K562 (cell line): ENCODE measurements around the gene KLHDC10. TPM values are rescaled to one million over a fixed set of nuclear protein-coding genes. Genes with fewer than 3 reads are reported as not detected.

Source experiments
- ATAC-seq: fragments of 200-7000 bp; cut with Tn5 transposase; 3 replicates; pipeline ENCODE4 v1.9.1; 2020; ENCODE audit warnings: moderate library complexity
- BruUV-seq: library from RNA; stranded (reverse); fragments of 400-500 nt; replicated peaks from 2 replicates; lab custom pipeline; 2021; lab: Mats Ljungman, UMichigan
- CTCF ChIA-PET: fragments of 300-600 bp; formaldehyde crosslinking; extraction: SDS; loops from one replicate; lab custom pipeline; 2021; ENCODE audit warnings: low intra/inter-chr PET ratio; lab: Yijun Ruan, JAX
- POLR2A ChIA-PET: fragments of 300-600, 350-650 bp; sonication (Branson Sonifier 250); formaldehyde crosslinking; extraction: SDS; loops from one replicate; lab custom pipeline; 2021; ENCODE audit warnings: antibody characterized with exemption, inconsistent platforms; lab: Yijun Ruan, JAX
- DNase-seq, 4 experiments: peaks; one replicate each; pipeline versions ENCODE4 v3.0.0 to v3.0.0-alpha.2; 2011 to 2018; ENCODE audit warnings: low spot score in 3 of 4, mixed read lengths in 3 of 4; ENCODE audit errors: extremely low read depth in 1 of 4
- FAIRE-seq: peaks from 2 replicates; lab custom pipeline; 2011; peaks lifted over from hg19 to GRCh38; lab: Jason Lieb, UNC
- H2AFZ ChIP-seq: 2 replicates; pipeline ENCODE4 v1.6.0; 2011; ENCODE audit warnings: low read depth, low read length, control low read depth, inconsistent platforms
- H3K27ac ChIP-seq: fragments of 200-600 bp; 3 replicates; pipeline ENCODE4 v1.8.0; 2011; ENCODE audit warnings: low read depth, mild to moderate bottlenecking, control low read depth, inconsistent platforms, low read length, moderate library complexity, mixed read lengths; ENCODE audit errors: extremely low read depth
- H3K27me3 ChIP-seq, 2 experiments: fragments of 300-600 bp in 1 of 2; 2 replicates in 1 of 2; 3 replicates in 1 of 2; pipeline versions ENCODE4 v1.6.0 to v1.8.0; 2011; ENCODE audit warnings: inconsistent platforms in 2 of 2, low read length in 2 of 2, mild to moderate bottlenecking in 1 of 2, mixed read lengths in 1 of 2, moderate library complexity in 1 of 2; ENCODE audit not compliant: control insufficient read depth in 2 of 2, insufficient read depth in 2 of 2
- H3K36me3 ChIP-seq: fragments of 300-600 bp; 3 replicates; pipeline ENCODE4 v1.8.0; 2011; ENCODE audit warnings: mild to moderate bottlenecking, low read length, inconsistent platforms; ENCODE audit not compliant: control insufficient read depth, insufficient read depth
- H3K4me1 ChIP-seq, 2 experiments: fragments of 200-600 bp in 1 of 2; replicated peaks in 1 of 2; 2 replicates in 1 of 2; 3 replicates in 1 of 2; pipeline versions ENCODE4 v1.5.1 to v1.8.0; 2011; ENCODE audit warnings: inconsistent platforms in 2 of 2, low read length in 2 of 2, mild to moderate bottlenecking in 1 of 2, mixed read lengths in 1 of 2, moderate library complexity in 1 of 2; ENCODE audit not compliant: control insufficient read depth in 2 of 2, insufficient read depth in 2 of 2
- H3K4me2 ChIP-seq: 2 replicates; pipeline ENCODE4 v1.6.1; 2011; ENCODE audit warnings: low read length, control low read depth, inconsistent platforms, mixed read lengths; ENCODE audit not compliant: insufficient read depth
- H3K4me3 ChIP-seq: fragments of 200-600 bp; sonication (generic), shearing (Covaris generic); 2 replicates; pipeline ENCODE4 v1.5.1; 2016; ENCODE audit warnings: control low read depth, inconsistent platforms
- H3K79me2 ChIP-seq: fragments of 200-600 bp; 3 replicates; pipeline ENCODE4 v1.8.0; 2011; ENCODE audit warnings: low read length, inconsistent platforms; ENCODE audit not compliant: control insufficient read depth, insufficient read depth
- H3K9ac ChIP-seq, 2 experiments: 2 replicates each; pipeline versions ENCODE4 v1.6.0 to v1.6.1; 2011; ENCODE audit warnings: low read depth in 2 of 2, low read length in 2 of 2, control low read depth in 1 of 2, inconsistent platforms in 1 of 2, mild to moderate bottlenecking in 1 of 2, mixed read lengths in 1 of 2; ENCODE audit not compliant: insufficient read depth in 1 of 2
- H3K9me1 ChIP-seq: one replicate; pipeline ENCODE4 v1.6.0; 2011; ENCODE audit warnings: inconsistent platforms, mild to moderate bottlenecking, low read length, moderate library complexity; ENCODE audit not compliant: control insufficient read depth, insufficient read depth
- H3K9me3 ChIP-seq: replicated peaks from 2 replicates; pipeline ENCODE4 v1.5.1; 2011; ENCODE audit warnings: low read depth, low read length, inconsistent platforms; ENCODE audit not compliant: control insufficient read depth, insufficient read depth
- H4K20me1 ChIP-seq: replicated peaks from 2 replicates; pipeline ENCODE4 v1.6.1; 2011; ENCODE audit warnings: low read length, inconsistent platforms, mixed read lengths; ENCODE audit not compliant: control insufficient read depth, insufficient read depth
- TEAD4 ChIP-seq, 2 experiments: sonication (generic) in 1 of 2; formaldehyde crosslinking in 1 of 2; IDR thresholded peaks; 2 replicates each; pipeline versions ENCODE4 v1.6.1 to v1.8.0; 2012 to 2022; ENCODE audit warnings: borderline replicate concordance in 1 of 2, inconsistent platforms in 1 of 2, low read length in 1 of 2, mild to moderate bottlenecking in 1 of 2, missing genetic modification reagents in 1 of 2
- WGBS: fragments of 100-300 bp; shearing (Covaris generic); methylation state at CpG from one replicate; pipeline ENCODE4 v1.1.6; 2016; ENCODE audit warnings: low coverage, mixed read lengths; ENCODE audit not compliant: insufficient coverage; ENCODE audit errors: missing lambda C conversion rate; 5-methylcytosine and 5-hydroxymethylcytosine counted together
- in situ Hi-C: fragments of 300-500 bp; cut with MboI; formaldehyde crosslinking; loops from 4 replicates; pipeline ENCODE4 v1.15.0; 2018; ENCODE audit warnings: inconsistent platforms, mixed read lengths
- intact Hi-C: fragments of 100-400 bp; cut with micrococcal nuclease; formaldehyde crosslinking; loops from 2 replicates; pipeline ENCODE4 v1.14.2; 2022
- polyA plus RNA-seq, 8 experiments: library from polyadenylated mRNA; depleted of rRNA in 4 of 8; stranded (reverse) in 5 of 8; unstranded in 3 of 8; fragments of >200 nt; fragmentation: Nextera tagmentation in 2 of 8; fragmentation: Illumina TruSeq in 1 of 8; extraction: Ambion mirVana in 2 of 8; extraction: Trizol in 1 of 8; gene quantifications; 2 replicates each; pipeline versions ENCODE4 v1.2.1 to v1.2.3, GENCODE V29; 2011 to 2014; ENCODE audit warnings: inconsistent platforms in 1 of 8, missing spikeins in 1 of 8
- total RNA-seq, 7 experiments: library from RNA; depleted of rRNA in 6 of 7; stranded (reverse); fragments of >200 nt in 6 of 7; fragmentation: Illumina TruSeq in 2 of 7; extraction: Trizol in 2 of 7; gene quantifications; 2 replicates each; pipeline versions ENCODE4 v1.2.1 to v1.2.3, GENCODE V29; 2011 to 2021; ENCODE audit warnings: low replicate concordance in 1 of 7
- TF ChIP-seq, protein P1 (sequence below), 2 experiments: fragments of 450-650 bp in 1 of 2; sonication (generic) in 1 of 2; formaldehyde crosslinking in 1 of 2; IDR thresholded peaks in 1 of 2; conservative IDR thresholded peaks in 1 of 2; 2 replicates each; pipeline versions ENCODE4 v1.6.1 to v1.8.1; 2016 to 2023; ENCODE audit warnings: mild to moderate bottlenecking in 2 of 2, moderate library complexity in 2 of 2, inconsistent platforms in 1 of 2, missing genetic modification reagents in 1 of 2

KLHDC10 gene
- total and polyA plus RNA-seq, 9 of the 15 experiments (the other 6 are each of a cell fraction or from before 2014, with no cell fraction given), result 9.8 to 80.5 (median 31.4) TPM

DNA sequence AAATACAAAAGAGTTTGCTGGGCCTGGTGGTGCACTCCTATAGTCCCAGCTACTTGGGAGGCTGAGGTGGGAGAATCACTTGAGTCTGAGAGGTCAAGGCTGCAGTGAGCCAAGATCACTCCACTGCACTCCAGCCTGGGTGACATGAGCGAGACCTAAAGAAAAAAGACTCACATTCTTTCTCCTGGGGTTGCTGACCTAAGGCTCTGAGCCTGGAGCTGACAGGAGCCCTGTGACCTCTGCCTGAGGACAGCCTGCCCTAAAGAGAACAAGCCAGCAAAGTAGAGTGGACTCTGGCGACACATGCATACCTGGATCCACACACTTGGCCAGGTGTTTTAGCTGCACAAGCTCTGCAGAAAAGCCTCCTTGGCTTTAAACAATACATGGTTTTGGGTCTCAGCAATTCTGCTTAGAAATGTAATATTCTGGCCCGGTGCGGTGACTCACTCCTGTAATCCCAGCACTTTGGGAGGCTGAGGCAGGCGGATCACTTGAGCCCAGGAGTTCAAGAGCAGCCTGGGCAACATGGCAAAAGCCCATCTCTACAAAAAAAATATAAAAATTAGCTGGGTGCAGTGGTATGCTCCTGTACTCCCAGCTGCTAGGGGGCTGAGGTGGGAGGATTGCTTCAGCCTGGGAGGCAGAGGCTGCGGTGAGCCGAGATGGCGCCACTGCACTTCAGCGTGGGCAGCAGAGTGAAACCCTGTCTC lies 76.5 kb downstream of the KLHDC10 start:
- ChIA-PET POLR2A (interaction anchor here (1.1 kb wide), 1 partner anchor 77 kb away, joined by 3 read pairs; the partner anchor contains the start of gene KLHDC10), CTCF (interaction anchor here (0.7 kb wide), 1 partner anchor 1305 kb away, joined by 4 read pairs; no protein-coding TSS in a partner anchor)
- no peaks in the 10 kb centered on the region for H3K79me2 ChIP-seq
- ATAC-seq (peak; percentile 11), DNase-seq (no peak), FAIRE-seq (no peak)
- H3K27ac ChIP-seq, result peak overlapping the region; percentile 35; the same call in 1 of the 3 replicates
- no peaks in the 10 kb centered on the region; the same call in 2 of the 3 replicates for H3K36me3 ChIP-seq
- no peak overlapping the region for H3K4me2 ChIP-seq
- H3K4me3 ChIP-seq, result no peak overlapping the region
- H3K9ac ChIP-seq, result peak overlapping the region in 1 of 2 experiments; percentile 79; a peak in 1 of 4 replicates
- H3K4me1 ChIP-seq, result peaks cover 23 to 57% of the 10 kb centered on the region in 2 experiments
- H4K20me1 ChIP-seq, result no peaks in the 10 kb centered on the region
- WGBS, result 70% methylated on average over 9 of the region's 9 CpGs
- H3K9me1 ChIP-seq, result no peaks in the 10 kb centered on the region
- no TSS peak for BruUV-seq
- TF ChIP-seq, protein P1, sequence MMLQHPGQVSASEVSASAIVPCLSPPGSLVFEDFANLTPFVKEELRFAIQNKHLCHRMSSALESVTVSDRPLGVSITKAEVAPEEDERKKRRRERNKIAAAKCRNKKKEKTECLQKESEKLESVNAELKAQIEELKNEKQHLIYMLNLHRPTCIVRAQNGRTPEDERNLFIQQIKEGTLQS (IDR thresholded peaks at IDR 0.05), result peak; percentile 27; the same call in 1 of the 2 replicates
- TF ChIP-seq, protein P1 (CRISPR knock-in tag; conservative IDR thresholded peaks at IDR 0.05), result no peak
- no peak for TF ChIP-seq TEAD4 (IDR thresholded peaks at IDR 0.05; ENCODE audit: low read length)
- no peak for TF ChIP-seq TEAD4 (CRISPR knock-in tag; IDR thresholded peaks at IDR 0.05; ENCODE audit: borderline replicate concordance)
- TF ChIP-seq, all 486 proteins: peak for 1
- H2AFZ ChIP-seq, result peak overlapping the region; percentile 33; the same call in 1 of the 2 replicates
- H3K27me3 ChIP-seq, result no peaks in the 10 kb centered on the region; a peak in 1 of 5 replicates
- intact Hi-C loops (no loop called here), in situ Hi-C loops (no loop called here)
- H3K9me3 ChIP-seq, result peaks cover 5% of the 10 kb centered on the region; the same call in 1 of the 2 replicates
